Measurements from ENCODE around the gene TTC39B. TPM values are rescaled to one million over a fixed set of nuclear protein-coding genes. Genes with fewer than 3 reads are reported as not detected.

The TTC39B gene
- total RNA-seq, 6 experiments from 2014 or later, result 4.6 to 6.1 (median 5.8) TPM

DNA sequence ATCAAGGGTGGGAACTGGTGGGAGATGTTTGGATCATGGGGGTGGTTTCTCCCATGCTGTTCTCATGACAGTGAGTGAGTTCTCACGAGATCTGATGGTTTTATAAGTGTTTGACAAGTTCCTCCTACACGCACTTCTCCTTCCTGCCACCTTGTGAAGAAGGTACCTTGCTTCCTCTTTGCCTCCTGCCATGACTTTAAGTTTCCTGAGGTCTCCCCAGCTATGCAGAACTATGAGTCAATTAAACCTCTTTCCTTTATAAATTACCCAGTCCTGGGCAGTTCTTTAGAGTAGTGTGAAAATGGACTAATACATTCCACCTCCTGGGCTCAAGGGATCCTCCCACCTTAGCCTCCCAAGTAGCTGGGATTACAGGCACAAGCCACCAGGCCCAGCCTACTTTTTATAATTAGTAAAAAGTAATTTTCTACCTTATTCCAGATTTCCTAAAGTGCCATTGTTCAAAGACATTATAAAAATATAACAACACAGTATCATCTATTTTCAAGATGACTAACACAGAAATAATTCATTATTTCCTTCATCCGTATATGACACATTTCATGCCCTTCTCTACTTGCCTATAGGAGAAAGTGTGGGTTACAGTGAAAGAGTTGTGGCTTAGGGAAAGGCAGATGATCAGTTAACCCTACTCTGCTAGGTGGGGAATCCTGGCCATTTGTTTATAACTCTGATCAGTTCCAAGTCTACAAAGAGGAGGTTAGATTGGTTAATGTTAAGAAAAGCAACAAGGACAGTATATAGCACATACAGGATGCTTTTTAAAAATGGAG, 99.9 kb downstream of the TTC39B start:
- Mint-ChIP-seq H3K36me3 (ENCODE audit: low read depth) (peaks cover 10% of the 10 kb centered on the region), H3K4me1 (ENCODE audit: low read depth) (peaks cover 37% of the 10 kb centered on the region), H3K9me3 (no peaks in the 10 kb centered on the region), H3K4me3 (no peak overlapping the region), H3K27ac (no peak overlapping the region), H3K27me3 (ENCODE audit: insufficient read depth) (no peaks in the 10 kb centered on the region; the same call in 1 of the 2 replicates)
- TF ChIP-seq, protein P1, sequence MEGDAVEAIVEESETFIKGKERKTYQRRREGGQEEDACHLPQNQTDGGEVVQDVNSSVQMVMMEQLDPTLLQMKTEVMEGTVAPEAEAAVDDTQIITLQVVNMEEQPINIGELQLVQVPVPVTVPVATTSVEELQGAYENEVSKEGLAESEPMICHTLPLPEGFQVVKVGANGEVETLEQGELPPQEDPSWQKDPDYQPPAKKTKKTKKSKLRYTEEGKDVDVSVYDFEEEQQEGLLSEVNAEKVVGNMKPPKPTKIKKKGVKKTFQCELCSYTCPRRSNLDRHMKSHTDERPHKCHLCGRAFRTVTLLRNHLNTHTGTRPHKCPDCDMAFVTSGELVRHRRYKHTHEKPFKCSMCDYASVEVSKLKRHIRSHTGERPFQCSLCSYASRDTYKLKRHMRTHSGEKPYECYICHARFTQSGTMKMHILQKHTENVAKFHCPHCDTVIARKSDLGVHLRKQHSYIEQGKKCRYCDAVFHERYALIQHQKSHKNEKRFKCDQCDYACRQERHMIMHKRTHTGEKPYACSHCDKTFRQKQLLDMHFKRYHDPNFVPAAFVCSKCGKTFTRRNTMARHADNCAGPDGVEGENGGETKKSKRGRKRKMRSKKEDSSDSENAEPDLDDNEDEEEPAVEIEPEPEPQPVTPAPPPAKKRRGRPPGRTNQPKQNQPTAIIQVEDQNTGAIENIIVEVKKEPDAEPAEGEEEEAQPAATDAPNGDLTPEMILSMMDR (IDR thresholded peaks at IDR 0.05), result no peak
- no peak for DNase-seq

GRCh38 chr9:15205632-15206420, 101.2 kb downstream of the TTC39B start:
- H3K9me3 Mint-ChIP-seq, result no peaks in the 10 kb centered on the region
- H3K4me1 Mint-ChIP-seq (ENCODE audit: low read depth), result peaks cover 24% of the 10 kb centered on the region
- H3K27me3 Mint-ChIP-seq (ENCODE audit: insufficient read depth), result no peaks in the 10 kb centered on the region; the same call in 1 of the 2 replicates
- no peak overlapping the region for H3K27ac Mint-ChIP-seq
- peaks cover 10% of the 10 kb centered on the region for H3K36me3 Mint-ChIP-seq (ENCODE audit: low read depth)
- TF ChIP-seq, protein P1 (IDR thresholded peaks at IDR 0.05), result no peak
- no peak for DNase-seq
- H3K4me3 Mint-ChIP-seq, result no peak overlapping the region

DNA sequence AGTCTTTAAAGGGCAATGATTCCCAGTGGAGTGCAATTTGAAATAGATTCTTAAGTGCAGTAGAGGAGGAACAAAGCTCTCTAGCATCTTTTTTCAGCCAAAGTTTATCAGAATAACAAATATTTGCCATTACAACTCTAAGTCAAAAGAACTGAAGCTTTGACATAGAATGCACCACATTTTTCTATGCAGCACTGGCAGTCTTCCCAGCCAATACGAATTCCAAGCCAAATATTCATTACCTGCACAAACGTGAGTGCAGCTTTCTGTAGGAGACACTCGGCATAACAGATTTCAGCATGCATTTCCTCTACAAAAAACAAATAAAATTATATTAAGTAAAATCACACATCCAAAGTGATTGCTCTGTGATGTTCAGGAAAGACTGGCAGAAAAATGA, 103.4 kb downstream of the TTC39B start:
- DNase-seq, result no peak
- H3K27ac Mint-ChIP-seq, result no peak overlapping the region
- TF ChIP-seq, protein P1 (IDR thresholded peaks at IDR 0.05), result no peak
- peaks cover 19% of the 10 kb centered on the region for H3K4me1 Mint-ChIP-seq (ENCODE audit: low read depth)
- H3K9me3 Mint-ChIP-seq, result no peaks in the 10 kb centered on the region
- no peak overlapping the region for H3K4me3 Mint-ChIP-seq
- peaks cover 10% of the 10 kb centered on the region for H3K36me3 Mint-ChIP-seq (ENCODE audit: low read depth)
- H3K27me3 Mint-ChIP-seq (ENCODE audit: insufficient read depth), result no peaks in the 10 kb centered on the region; the same call in 1 of the 2 replicates

DNA sequence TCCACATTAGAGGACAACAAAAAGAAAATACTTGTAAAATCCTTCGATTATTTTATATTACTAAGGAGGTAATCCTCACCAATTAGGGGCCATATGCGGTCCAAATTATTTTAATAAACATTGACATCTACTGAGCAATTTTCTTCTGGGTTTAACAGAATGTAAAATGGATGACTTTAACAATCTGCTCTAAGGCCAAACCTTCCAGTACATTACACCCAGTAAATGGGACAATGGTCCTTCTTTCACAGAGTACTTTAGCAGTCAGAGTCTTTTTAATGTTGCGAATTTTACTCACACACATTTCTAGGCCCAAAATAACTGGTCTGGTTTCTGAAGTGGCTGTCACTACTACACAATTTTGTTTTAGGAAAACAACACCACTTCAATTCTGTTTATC, 106.9 kb downstream of the TTC39B start:
- Mint-ChIP-seq H3K4me1 (ENCODE audit: low read depth) (no peaks in the 10 kb centered on the region), H3K9me3 (no peaks in the 10 kb centered on the region), H3K36me3 (ENCODE audit: low read depth) (peaks cover 6% of the 10 kb centered on the region), H3K4me3 (no peak overlapping the region), H3K27me3 (ENCODE audit: insufficient read depth) (no peaks in the 10 kb centered on the region), H3K27ac (no peak overlapping the region)
- TF ChIP-seq, protein P1 (IDR thresholded peaks at IDR 0.05), result no peak
- no peak for DNase-seq

- Mint-ChIP-seq H3K27me3 (ENCODE audit: insufficient read depth) (no peaks in the 10 kb centered on the region), H3K4me1 (ENCODE audit: low read depth) (no peaks in the 10 kb centered on the region), H3K27ac (no peak overlapping the region), H3K36me3 (ENCODE audit: low read depth) (peaks cover 11% of the 10 kb centered on the region), H3K4me3 (no peak overlapping the region), H3K9me3 (no peaks in the 10 kb centered on the region)
- DNase-seq, result no peak
- TF ChIP-seq, protein P1 (IDR thresholded peaks at IDR 0.05), result no peak
These were observed 114.2 kb downstream of the TTC39B start for GRCh38 chr9:15192856-15193255.

All from HFFc6 (cell line).